ENCODE measurements around the gene ALDH3B2.
"Not testable (repeated sequence)": the region's sequence is repeated elsewhere in the genome, so short reads cannot be mapped to it uniquely, and the experiment has no call there.

The ALDH3B2 gene

GRCh38 chr11:67628710-67629385 lies 45.6 kb downstream of the ALDH3B2 start:
- no peak for DNase-seq

- no peak for DNase-seq
These were observed 46.4 kb downstream of the ALDH3B2 start for GRCh38 chr11:67627812-67628624.

- DNase-seq: no peak
These were observed 47.0 kb downstream of the ALDH3B2 start for GRCh38 chr11:67627441-67627811.

- DNase-seq: no peak
These were observed 47.5 kb downstream of the ALDH3B2 start for GRCh38 chr11:67626970-67627369.

DNA sequence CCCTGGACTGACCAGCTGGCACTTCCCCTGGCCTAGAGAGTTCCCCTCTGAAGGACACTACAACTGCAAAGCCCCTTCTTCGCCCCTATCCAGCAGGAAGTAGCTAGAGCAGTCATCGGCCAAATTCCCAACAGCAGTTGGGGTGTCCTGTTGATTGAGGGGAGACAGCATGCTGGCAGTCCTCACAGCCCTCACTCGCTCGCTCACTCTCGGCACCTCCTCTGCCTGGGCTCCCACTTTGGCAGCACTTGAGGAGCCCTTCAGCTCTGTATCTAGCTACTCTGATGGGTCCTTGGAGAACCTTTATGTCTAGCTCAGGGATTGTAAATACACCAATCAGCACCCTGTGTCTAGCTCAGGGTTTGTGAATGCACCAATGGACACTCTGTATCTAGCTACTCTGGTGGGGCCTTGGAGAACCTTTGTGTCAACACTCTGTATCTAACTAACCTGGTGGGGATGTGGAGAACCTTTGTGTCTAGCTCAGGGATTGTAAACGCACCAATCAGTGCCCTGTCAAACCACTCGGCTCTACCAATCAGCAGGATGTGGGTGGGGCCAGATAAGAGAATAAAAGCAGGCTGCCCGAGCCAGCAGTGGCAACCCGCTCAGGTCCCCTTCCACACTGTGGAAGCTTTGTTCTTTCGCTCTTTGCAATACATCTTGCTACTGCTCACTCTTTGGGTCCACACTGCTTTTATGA lies 48.1 kb downstream of the ALDH3B2 start:
- not testable (repeated sequence) for DNase-seq

GRCh38 chr11:67623795-67624194 lies 50.6 kb downstream of the ALDH3B2 start:
- not testable (repeated sequence) for DNase-seq

GRCh38 chr11:67622905-67623304 lies 51.5 kb downstream of the ALDH3B2 start:
- not testable (repeated sequence) for DNase-seq

- not testable (repeated sequence) for DNase-seq
These were observed 52.5 kb downstream of the ALDH3B2 start for GRCh38 chr11:67621928-67622327.

DNA sequence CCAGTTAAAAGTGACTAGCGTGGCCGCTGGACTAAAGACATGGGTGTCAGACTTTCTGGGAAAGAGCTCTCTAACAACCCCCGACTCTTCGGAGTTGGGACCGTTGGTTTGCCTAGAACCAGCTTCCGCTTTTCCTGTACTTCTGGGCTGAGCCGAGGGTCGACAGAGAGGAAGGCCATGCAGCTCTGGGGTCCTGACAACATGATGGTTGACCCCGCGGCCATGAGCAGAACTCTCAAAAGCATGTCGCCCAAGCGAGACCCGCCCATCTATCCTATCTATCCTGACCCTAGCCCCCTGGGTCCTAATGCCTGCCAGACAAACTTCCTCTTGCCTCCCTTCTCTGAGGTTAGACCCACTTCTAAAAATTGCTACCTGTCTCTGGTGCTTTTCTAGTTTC lies 53.8 kb downstream of the ALDH3B2 start:
- DNase-seq: not testable (repeated sequence)

DNA sequence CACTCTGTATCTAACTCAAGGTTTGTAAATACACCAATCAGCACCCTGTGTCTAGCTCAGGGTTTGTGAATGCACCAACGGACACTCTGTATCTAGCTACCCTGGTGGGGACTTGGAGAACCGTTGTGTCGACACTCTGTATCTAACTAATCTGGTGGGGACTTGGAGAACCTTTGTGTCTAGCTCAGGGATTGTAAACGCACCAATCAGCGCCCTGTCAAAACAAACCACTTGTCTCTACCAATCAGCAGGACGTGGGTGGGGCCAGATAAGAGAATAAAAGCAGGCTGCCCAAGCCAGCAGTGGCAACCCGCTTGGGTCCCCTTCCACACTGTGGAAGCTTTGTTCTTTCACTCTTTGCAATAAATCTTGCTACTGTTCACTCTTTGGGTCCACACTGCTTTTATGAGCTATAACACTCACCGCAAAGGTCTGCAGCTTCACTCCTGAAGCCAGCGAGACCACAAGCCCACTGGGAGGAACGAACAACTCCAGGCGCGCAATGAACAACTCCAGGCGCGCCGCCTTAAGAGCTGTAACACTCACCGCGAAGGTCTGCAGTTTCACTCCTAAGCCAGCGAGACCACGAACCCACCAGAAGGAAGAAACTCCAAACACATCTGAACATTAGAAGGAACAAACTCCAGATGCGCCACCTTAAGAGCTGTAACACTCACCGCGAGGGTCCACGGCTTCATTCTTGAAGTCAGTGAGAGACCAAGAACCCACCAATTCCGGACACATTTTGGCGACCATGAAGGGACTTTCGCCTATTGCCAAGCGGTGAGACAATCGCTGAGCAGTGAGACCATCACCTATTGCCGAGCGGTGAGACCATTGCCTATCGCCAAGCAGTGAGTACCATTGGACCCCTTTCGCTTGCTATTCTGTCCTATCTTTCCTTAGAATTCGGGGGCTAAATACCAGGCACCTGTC lies 54.5 kb downstream of the ALDH3B2 start:
- not testable (repeated sequence) for DNase-seq

GRCh38 chr11:67618901-67619659 lies 55.3 kb downstream of the ALDH3B2 start:
- DNase-seq: not testable (repeated sequence)

DNA sequence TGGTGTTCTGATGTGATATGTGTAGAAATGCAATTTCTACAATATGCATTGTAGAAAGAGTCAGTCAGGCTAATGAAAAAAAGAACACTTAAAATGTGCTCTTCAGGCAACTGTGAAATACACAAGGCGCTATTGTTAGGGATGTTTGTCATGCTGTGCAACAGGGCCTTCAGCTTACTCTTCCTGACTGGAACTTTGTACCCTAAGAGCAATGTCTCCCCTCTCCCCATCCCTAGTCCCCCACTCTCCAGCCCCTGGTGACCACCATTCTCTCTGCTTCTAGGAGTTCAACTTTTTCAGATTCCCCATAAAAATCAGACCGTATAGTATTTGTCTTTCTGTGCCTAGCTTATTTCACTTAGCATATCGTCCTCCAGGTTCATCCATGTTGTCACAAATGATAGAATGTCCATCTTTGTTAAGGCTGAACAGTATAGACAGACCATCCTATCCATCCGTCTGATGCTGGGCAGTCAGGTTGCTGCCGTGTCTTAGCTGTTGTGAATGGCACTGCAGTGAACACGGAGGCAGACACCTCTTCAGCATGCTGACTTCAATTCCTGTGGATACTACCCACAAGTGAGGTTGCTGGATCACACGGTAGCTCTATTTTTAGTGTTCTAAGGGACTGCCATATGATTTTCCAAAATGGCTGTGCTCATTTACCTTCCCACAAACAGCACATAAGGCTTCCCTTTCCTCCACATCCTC lies 57.0 kb downstream of the ALDH3B2 start:
- no peak for DNase-seq

DNA sequence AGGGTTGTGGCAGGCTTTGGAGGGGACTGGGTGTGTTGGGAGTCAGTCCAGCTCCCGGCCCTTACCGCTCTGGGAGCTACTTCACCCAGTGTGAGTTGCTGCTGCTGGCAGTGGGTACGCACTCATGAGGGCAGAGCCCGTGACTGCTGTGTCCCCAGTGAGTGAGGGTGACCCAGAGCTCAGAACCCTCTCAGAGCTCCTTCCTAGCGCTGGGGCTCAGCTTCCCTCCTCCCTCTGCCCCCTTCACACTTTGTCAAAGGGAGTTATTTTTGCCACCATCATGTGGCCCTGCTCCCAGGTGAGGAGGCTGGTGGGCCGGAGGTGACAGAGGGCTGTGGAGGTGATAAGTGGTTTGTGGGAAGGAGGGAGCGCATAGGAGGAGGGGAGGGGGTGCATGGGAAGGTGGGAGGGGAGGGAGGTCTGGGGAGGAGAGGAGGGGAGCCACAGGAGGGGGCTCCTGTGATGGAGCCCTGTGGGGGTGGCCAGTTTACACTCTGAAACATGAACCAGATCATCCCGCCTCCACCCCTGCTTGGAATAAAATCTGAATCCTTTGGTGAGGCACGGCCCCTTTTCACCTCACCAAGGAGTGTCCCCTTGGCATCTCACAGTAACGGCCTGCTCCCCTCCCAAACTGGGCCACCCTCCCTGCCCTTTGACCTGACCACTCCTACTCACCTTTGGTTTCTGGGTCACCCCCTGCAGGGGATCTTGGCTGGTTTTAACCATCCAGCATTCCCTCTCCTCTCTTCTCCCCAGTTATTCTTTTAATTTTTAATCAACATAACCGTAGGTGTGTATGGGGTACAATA lies 57.8 kb downstream of the ALDH3B2 start:
- no peak for DNase-seq

GRCh38 chr11:67615728-67616430 lies 58.5 kb downstream of the ALDH3B2 start:
- peak; percentile 45 for DNase-seq

DNA sequence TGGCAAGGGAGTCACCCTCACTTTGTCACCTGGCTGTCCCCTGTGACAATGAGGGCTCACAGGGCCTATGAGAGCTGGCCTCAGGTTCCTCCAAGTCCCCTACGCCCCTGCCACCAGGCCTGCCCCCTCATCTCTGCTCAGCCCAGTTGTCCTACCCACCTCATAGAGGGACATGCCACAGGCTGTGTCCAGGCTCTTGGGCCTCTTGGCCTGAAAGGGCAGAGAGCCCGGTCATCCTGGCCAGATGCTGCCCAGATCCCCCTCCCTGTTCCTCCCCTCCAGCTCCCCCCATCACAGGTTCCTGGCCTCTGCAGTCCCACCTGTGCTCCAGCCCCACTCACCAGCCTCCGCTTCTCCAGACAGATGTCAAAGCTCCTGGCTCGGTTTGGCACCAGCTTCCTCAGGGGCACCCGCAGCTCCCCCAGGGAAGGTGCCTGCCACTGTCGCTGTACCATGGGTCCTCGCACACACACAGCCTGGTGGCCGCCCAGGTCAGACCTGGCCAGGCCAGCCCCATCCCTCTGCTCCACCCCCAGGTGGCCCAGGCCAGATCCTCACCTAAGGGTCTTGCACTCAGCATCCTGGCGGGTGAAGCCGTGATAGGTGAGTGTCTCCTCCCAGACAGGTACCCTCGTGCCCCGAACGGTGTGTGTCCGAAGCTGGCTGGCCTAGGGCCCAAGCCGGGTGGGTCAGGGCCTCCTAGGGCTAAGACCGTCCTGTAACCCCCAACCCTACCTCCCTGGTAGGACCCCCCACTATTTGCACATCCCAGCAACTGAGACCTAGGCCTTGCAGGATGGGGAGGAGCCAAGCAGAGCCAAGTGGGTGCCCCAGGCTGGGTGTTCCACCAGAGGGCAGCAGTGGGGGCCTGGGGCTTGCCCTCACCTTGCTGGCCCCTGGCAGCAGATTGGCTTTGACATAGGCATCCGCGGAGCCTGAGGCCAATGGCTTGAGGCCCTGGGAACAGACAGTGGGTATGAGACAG lies 59.4 kb downstream of the ALDH3B2 start:
- peak; percentile 70 for DNase-seq

- DNase-seq: peak; percentile 85
These were observed 60.3 kb downstream of the ALDH3B2 start for GRCh38 chr11:67613960-67614715.

- no peak for DNase-seq
These were observed 61.0 kb downstream of the ALDH3B2 start for GRCh38 chr11:67613313-67613959.
